HepG2 (cell line): ENCODE data around the gene PITX3. TPM values are rescaled to one million over a fixed set of nuclear protein-coding genes. Genes with fewer than 3 reads are reported as not detected.
A peak's percentile ranks its signal among the peaks of the same experiment; 100 is the strongest.

ENCODE experiments used
- AHR ChIP-seq: IDR thresholded peaks from 2 replicates; pipeline ENCODE4 v1.6.1; 2018; ENCODE audit warnings: missing genetic modification reagents, missing compliant biosample characterization
- ARNTL ChIP-seq: sonication (generic); formaldehyde crosslinking; IDR thresholded peaks from 2 replicates; pipeline ENCODE4 v1.4.0; 2020; ENCODE audit warnings: mild to moderate bottlenecking, missing genetic modification reagents
- KDM6A ChIP-seq: IDR thresholded peaks from 2 replicates; pipeline ENCODE4 v1.6.1; 2016; ENCODE audit warnings: low read depth
- KLF16 ChIP-seq, 2 experiments: sonication (generic) in 1 of 2; formaldehyde crosslinking in 1 of 2; IDR thresholded peaks; 2 replicates each; pipeline versions ENCODE4 v1.6.1 to v1.8.0; 2016 to 2023; ENCODE audit warnings: missing genetic modification reagents in 2 of 2, missing compliant biosample characterization in 1 of 2
- KLF6 ChIP-seq: IDR thresholded peaks from 2 replicates; pipeline ENCODE4 v1.8.0; 2016; ENCODE audit warnings: missing biosample characterization, missing genetic modification reagents
- MBD4 ChIP-seq: IDR thresholded peaks from 2 replicates; pipeline ENCODE4 v1.6.1; 2012; ENCODE audit warnings: low read length, inconsistent platforms, borderline replicate concordance
- MIER2 ChIP-seq: IDR thresholded peaks from 2 replicates; pipeline ENCODE4 v1.6.1; 2016; ENCODE audit warnings: missing biosample characterization, missing genetic modification reagents
- NFKB2 ChIP-seq: sonication (generic); formaldehyde crosslinking; IDR thresholded peaks from 2 replicates; pipeline ENCODE4 v1.4.0; 2020; ENCODE audit warnings: missing genetic modification reagents, borderline replicate concordance
- NFYC ChIP-seq: IDR thresholded peaks from 2 replicates; pipeline ENCODE4 v1.6.1; 2016; ENCODE audit warnings: missing genetic modification reagents, missing compliant biosample characterization
- NR0B2 ChIP-seq: sonication (generic); formaldehyde crosslinking; IDR thresholded peaks from 2 replicates; pipeline ENCODE4 v1.4.0; 2020; ENCODE audit warnings: mild to moderate bottlenecking, missing genetic modification reagents
- SIN3A ChIP-seq: IDR thresholded peaks from 2 replicates; pipeline ENCODE4 v1.6.1; 2011; ENCODE audit warnings: low read depth, mild to moderate bottlenecking, control low read depth, low read length, borderline replicate concordance
- SP2 ChIP-seq: sonication (generic); formaldehyde crosslinking; IDR thresholded peaks from 2 replicates; pipeline ENCODE4 v1.5.1; 2020; ENCODE audit warnings: mild to moderate bottlenecking, missing genetic modification reagents
- TFAP4 ChIP-seq: sonication (generic); IDR thresholded peaks from 2 replicates; pipeline ENCODE4 v1.6.1; 2016; ENCODE audit warnings: low read depth, borderline replicate concordance
- YY1 ChIP-seq: IDR thresholded peaks from 2 replicates; pipeline ENCODE4 v1.6.1; 2011; ENCODE audit warnings: low read length, low read depth, moderate library complexity, mild to moderate bottlenecking; ENCODE audit not compliant: insufficient read depth, insufficient replicate concordance
- ZBTB20 ChIP-seq: sonication (generic); formaldehyde crosslinking; IDR thresholded peaks from 2 replicates; pipeline ENCODE4 v1.8.1; 2023; ENCODE audit warnings: missing genetic modification reagents, low read depth, mild to moderate bottlenecking, borderline replicate concordance
- ZGPAT ChIP-seq: IDR thresholded peaks from 2 replicates; pipeline ENCODE4 v1.6.1; 2016; ENCODE audit warnings: mild to moderate bottlenecking
- ZNF138 ChIP-seq: sonication (generic); formaldehyde crosslinking; IDR thresholded peaks from 2 replicates; pipeline ENCODE4 v1.5.0; 2020; ENCODE audit warnings: mild to moderate bottlenecking, low read depth, missing genetic modification reagents
- ZNF274 ChIP-seq: sonication (generic); formaldehyde crosslinking; IDR thresholded peaks from 2 replicates; pipeline ENCODE4 v1.5.1; 2020; ENCODE audit warnings: mild to moderate bottlenecking, missing genetic modification reagents
- ZNF512 ChIP-seq: sonication (generic); formaldehyde crosslinking; IDR thresholded peaks from 2 replicates; pipeline ENCODE4 v1.4.0; 2020; ENCODE audit warnings: mild to moderate bottlenecking, missing genetic modification reagents
- ZNF777 ChIP-seq: sonication (generic); formaldehyde crosslinking; IDR thresholded peaks from 2 replicates; pipeline ENCODE4 v1.4.0; 2020; ENCODE audit warnings: missing genetic modification reagents
- ZNF781 ChIP-seq: sonication (generic); formaldehyde crosslinking; IDR thresholded peaks from 2 replicates; pipeline ENCODE4 v1.5.1; 2020; ENCODE audit warnings: borderline replicate concordance, mild to moderate bottlenecking, missing genetic modification reagents; ENCODE audit errors: not compliant biosample characterization
- ZNF839 ChIP-seq: sonication (generic); formaldehyde crosslinking; IDR thresholded peaks from 2 replicates; pipeline ENCODE4 v1.4.0; 2020; ENCODE audit warnings: missing genetic modification reagents, mild to moderate bottlenecking, borderline replicate concordance
- polyA plus RNA-seq, 8 experiments: library from polyadenylated mRNA; depleted of rRNA in 3 of 8; stranded (reverse) in 7 of 8; unstranded in 1 of 8; fragments of >200 nt; fragmentation: Illumina TruSeq in 4 of 8; extraction: Trizol in 4 of 8; gene quantifications; 2 replicates each; pipeline versions ENCODE4 v1.2.1 to v1.2.3, GENCODE V29; 2011 to 2016; ENCODE audit warnings: low read depth in 4 of 8, missing spikeins in 1 of 8, mixed read lengths in 1 of 8; ENCODE audit not compliant: insufficient read depth in 1 of 8
- total RNA-seq, 5 experiments: library from RNA; depleted of rRNA; stranded (reverse); fragments of >200 nt; fragmentation: Illumina TruSeq; extraction: Trizol; gene quantifications; 2 replicates each; pipeline ENCODE4 v1.2.3, GENCODE V29; 2016; ENCODE audit warnings: low read depth in 1 of 5
- TF ChIP-seq, protein P1 (sequence below): sonication (generic); formaldehyde crosslinking; IDR thresholded peaks from 2 replicates; pipeline ENCODE4 v1.5.0; 2020; ENCODE audit warnings: mild to moderate bottlenecking, missing genetic modification reagents

Gene PITX3
- total and polyA plus RNA-seq, 2 of the 13 experiments (the other 11 are each of a cell fraction or from before 2014, with no cell fraction given), result not detected

DNA sequence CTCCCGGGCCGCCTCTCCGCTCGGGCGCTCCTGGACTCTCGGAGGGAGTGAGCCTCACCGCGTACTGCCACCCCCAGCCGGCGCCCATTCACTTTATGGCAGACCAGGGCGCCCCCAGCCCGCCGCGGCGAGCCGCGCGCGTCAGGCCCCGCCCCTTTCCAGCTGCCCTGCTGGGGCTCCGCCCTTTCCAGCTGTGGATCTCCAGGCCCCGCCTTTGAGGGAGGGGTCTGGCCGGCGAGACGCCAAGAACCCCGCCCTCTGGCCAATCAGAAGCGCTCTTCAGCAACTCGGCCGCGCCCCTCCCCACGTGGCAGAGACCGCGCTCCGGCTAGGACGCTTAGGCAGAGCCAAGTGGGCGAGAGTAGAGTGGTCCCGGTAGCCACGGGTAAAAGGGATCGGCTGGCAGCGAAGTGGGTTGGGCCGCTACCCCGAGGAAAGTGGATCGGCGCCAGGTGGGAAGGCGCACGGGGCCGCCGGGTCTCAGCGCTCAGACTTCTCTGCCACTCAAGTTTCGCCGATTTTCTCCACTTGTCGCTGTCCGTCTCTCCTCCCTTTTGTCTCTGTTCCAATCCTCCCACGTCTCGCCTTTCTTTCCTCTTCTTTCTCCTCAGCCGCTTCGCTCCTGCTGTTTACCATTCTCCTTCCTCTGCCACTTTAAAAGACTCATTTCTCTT lies at the start of gene PITX3 (continued):
- TF ChIP-seq ZBTB20 (CRISPR knock-in tag) (peak; percentile 60; the same call in 1 of the 2 replicates), MBD4 (no peak), MIER2 (CRISPR knock-in tag) (0 out of 2 replicates have a peak, but pooled peaks have one; percentile 17), KLF6 (CRISPR knock-in tag) (0 out of 2 replicates have a peak, but pooled peaks have one; percentile 16), KLF16 (CRISPR knock-in tag; IDR thresholded peaks at IDR 0.05) (0 out of 4 replicates have a peak, but pooled peaks of 1 of the 2 experiments have one; percentile 60), SP2 (CRISPR knock-in tag) (peak; percentile 53; the same call in 1 of the 2 replicates), NFYC (CRISPR knock-in tag) (peak; percentile 71), ZGPAT (CRISPR knock-in tag) (peak; percentile 69; the same call in 1 of the 2 replicates), YY1 (peak; percentile 18), ARNTL (CRISPR knock-in tag) (peak; percentile 67; the same call in 1 of the 2 replicates), ZNF781 (no peak), NR0B2 (peak; percentile 66; the same call in 1 of the 2 replicates), AHR (CRISPR knock-in tag) (no peak), NFKB2 (CRISPR knock-in tag) (peak; percentile 51; the same call in 1 of the 2 replicates), SIN3A (peak; percentile 93; the same call in 1 of the 2 replicates), TFAP4 (peak; percentile 92), ZNF274 (CRISPR knock-in tag) (0 out of 2 replicates have a peak, but pooled peaks have one; percentile 50), KDM6A (CRISPR knock-in tag) (no peak), ZNF512 (CRISPR knock-in tag) (peak; percentile 78; the same call in 1 of the 2 replicates), ZNF777 (CRISPR knock-in tag) (peak; percentile 61), ZNF839 (CRISPR knock-in tag) (no peak), ZNF138 (CRISPR knock-in tag) (no peak)
- TF ChIP-seq, protein P1, sequence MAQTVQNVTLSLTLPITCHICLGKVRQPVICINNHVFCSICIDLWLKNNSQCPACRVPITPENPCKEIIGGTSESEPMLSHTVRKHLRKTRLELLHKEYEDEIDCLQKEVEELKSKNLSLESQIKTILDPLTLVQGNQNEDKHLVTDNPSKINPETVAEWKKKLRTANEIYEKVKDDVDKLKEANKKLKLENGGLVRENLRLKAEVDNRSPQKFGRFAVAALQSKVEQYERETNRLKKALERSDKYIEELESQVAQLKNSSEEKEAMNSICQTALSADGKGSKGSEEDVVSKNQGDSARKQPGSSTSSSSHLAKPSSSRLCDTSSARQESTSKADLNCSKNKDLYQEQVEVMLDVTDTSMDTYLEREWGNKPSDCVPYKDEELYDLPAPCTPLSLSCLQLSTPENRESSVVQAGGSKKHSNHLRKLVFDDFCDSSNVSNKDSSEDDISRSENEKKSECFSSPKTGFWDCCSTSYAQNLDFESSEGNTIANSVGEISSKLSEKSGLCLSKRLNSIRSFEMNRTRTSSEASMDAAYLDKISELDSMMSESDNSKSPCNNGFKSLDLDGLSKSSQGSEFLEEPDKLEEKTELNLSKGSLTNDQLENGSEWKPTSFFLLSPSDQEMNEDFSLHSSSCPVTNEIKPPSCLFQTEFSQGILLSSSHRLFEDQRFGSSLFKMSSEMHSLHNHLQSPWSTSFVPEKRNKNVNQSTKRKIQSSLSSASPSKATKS (CRISPR knock-in tag), result no peak
